22Rv1 (cell line): ENCODE measurements around the gene TMEM8B.

Experiments
- H3K27ac ChIP-seq: fragments of 450-650 bp; 2 replicates; pipeline ENCODE4 v1.5.1; 2017
- ZFX ChIP-seq: fragments of 450-650 bp; IDR thresholded peaks from 2 replicates; pipeline ENCODE4 v1.6.1; 2017; ENCODE audit warnings: antibody characterized with exemption, borderline replicate concordance
- TF ChIP-seq, protein P1 (sequence below): fragments of 450-650 bp; IDR thresholded peaks from 2 replicates; pipeline ENCODE4 v1.5.1; 2017; ENCODE audit warnings: mild to moderate bottlenecking

TMEM8B gene

GRCh38 chr9:35812025-35812602, 16.9 kb upstream of the TMEM8B start, which contains the start of gene SPAG8:
TSS of gene SPAG8 (minus strand) at chr9:35812262. CDS start at chr9:35812147, 115 bp downstream.
- TF ChIP-seq ZFX = no peak
- TF ChIP-seq, protein P1, sequence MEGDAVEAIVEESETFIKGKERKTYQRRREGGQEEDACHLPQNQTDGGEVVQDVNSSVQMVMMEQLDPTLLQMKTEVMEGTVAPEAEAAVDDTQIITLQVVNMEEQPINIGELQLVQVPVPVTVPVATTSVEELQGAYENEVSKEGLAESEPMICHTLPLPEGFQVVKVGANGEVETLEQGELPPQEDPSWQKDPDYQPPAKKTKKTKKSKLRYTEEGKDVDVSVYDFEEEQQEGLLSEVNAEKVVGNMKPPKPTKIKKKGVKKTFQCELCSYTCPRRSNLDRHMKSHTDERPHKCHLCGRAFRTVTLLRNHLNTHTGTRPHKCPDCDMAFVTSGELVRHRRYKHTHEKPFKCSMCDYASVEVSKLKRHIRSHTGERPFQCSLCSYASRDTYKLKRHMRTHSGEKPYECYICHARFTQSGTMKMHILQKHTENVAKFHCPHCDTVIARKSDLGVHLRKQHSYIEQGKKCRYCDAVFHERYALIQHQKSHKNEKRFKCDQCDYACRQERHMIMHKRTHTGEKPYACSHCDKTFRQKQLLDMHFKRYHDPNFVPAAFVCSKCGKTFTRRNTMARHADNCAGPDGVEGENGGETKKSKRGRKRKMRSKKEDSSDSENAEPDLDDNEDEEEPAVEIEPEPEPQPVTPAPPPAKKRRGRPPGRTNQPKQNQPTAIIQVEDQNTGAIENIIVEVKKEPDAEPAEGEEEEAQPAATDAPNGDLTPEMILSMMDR = no peak
- peak within 1 kb of the TSS; percentile 51 for H3K27ac ChIP-seq

GRCh38 chr9:35813434-35814105, 15.5 kb upstream of the TMEM8B start:
- H3K27ac ChIP-seq = peak overlapping the region; percentile 100
- TF ChIP-seq, protein P1 = no peak
- TF ChIP-seq ZFX = no peak

DNA sequence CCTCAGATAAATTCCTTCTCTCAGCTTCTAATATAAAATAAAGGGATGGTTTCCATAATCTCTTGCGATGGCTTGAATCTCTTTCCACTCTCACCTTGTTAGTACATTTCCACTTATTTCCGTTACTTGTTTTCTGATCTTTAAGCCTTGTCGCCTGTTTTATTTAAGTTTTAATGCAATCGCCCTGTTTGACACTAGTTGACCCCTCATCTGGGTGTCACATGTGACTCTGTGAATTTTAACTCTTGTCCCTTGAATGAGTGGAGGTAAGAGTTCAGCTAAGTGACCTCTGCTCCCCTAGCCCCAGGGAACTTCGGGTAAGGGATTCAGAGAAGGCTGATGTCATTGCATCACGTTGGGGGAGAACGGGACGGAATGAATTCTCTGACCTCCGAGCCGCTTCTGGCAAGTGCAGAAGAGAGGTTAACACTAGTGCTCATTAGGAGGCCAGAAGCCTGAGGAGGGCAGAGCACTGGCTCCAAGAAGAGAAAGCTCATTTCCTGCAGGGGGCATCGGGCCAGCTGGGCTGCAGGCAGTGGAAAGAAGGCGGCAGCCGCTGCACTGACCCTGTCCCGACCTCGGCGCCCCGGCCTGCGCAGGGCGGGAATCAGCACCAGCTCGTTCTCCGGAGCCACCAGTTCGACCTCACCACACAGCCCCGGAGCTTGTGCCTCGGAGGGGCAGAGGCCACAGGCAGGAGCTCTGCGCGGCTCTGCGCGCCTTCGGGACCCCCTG, 14.8 kb upstream of the TMEM8B start:
- H3K27ac ChIP-seq = peak overlapping the region; percentile 100
- TF ChIP-seq ZFX = no peak
- TF ChIP-seq, protein P1 = peak; percentile 32

DNA sequence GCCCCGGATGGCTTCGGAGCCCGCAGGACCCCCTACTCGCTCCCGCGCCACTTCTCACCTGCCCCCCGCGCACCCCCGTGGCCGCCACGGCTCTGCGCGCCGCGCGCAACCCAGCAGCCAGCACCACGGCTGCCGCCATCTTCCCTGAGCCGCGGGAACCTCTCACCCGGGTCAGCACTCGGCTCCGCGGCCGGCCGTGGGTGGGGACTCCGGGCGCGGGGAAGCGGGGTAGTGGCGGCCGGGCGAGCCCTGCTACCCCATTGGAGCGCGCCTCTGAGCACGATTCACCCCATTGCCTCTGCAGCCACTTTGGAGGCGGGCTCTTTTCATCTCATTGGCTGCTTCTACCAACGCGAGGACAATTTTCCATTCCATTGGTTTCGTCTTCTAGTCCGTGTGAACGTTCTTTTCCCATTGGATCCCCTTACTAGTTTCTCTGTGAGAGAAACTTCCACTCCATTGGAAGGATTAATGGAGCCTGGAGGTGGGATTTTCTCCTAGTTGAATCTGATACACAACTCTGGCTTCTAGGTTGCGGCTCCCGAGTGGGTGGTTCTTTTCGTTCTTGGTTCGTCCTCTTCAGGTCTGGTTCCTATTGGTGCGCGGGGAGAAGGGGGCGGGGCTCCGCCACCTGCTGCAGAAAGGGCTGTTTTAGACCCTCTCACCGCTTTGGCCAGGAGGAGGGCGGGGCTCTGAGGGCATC, 14.0 kb upstream of the TMEM8B start, which contains the start of gene HINT2:
TSS of gene HINT2 (minus strand) at position 202 of the 703 bp plus-strand sequence. CDS start at position 139, 63 bp downstream.
- TF ChIP-seq ZFX = no peak
- TF ChIP-seq, protein P1 = no peak
- H3K27ac ChIP-seq = peak within 1 kb of the TSS; percentile 100

DNA sequence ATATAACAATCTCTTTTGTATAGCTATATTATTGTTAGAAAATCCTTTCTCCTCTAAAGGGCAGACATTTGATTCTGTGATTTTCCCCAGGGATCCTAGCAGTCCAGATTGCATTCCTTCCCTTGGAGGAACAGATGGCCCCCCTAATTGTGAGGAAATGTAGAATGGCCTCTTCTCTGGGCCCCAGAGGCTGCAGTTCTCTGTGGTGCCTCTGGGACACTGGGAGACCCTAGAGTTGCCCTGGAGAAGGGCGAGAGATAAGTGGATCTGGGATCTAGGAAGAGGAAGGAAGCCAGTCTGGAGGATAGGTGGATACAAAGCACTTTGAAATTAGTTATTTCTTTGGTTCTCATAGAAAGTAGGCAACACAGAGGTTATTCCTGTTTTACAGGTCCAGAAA, 12.3 kb upstream of the TMEM8B start:
- no peak for TF ChIP-seq ZFX
- TF ChIP-seq, protein P1 = no peak
- H3K27ac ChIP-seq = no peak overlapping the region

- TF ChIP-seq ZFX = no peak
- TF ChIP-seq, protein P1 = no peak
Measured at GRCh38 chr9:35818341-35818740, 10.7 kb upstream of the TMEM8B start.

More at GRCh38 chr9:35818341-35818740, 10.7 kb upstream of the TMEM8B start:
- H3K27ac ChIP-seq = no peak overlapping the region
